ENCODE data around the gene ORM2. TPM values are rescaled to one million over a fixed set of nuclear protein-coding genes. Genes with fewer than 3 reads are reported as not detected.
A peak's percentile ranks its signal among the peaks of the same experiment; 100 is the strongest.
"Not testable (repeated sequence)": the region's sequence is repeated elsewhere in the genome, so short reads cannot be mapped to it uniquely, and the experiment has no call there.

ORM2 gene
- total RNA-seq, 1 experiment from 2014 or later = 1.2 TPM

DNA sequence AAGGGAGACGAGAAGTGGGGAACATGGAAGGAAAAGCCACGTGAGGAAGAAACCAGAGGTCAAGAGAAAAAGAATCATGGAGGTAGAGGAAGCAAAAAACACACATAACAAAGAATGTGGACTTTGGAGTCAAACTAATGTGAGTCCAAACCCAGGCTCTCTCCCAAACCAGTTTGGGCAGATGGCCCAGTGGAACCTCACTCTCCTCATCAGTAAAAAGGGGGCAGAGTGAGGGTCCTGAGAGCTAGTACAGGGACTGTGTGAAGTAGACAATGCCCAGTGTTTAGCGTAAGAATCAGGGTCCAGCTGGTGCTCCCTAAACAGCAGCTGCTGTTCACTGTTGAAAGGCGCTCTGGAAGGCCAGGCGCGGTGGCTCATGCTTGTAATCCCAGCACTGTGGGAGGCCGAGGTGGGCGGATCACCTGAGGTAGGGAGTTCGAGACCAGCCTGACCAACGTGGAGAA lies 1.3 kb upstream of the ORM2 start:
- not testable (repeated sequence) for H3K36me3 ChIP-seq (replicated peaks; ENCODE audit: control insufficient read depth, insufficient read depth, low read length); H3K27me3 ChIP-seq (ENCODE audit: control insufficient read depth, insufficient read depth, low read length); H3K4me3 ChIP-seq (ENCODE audit: insufficient read depth, low read depth, low read length); DNase-seq

DNA sequence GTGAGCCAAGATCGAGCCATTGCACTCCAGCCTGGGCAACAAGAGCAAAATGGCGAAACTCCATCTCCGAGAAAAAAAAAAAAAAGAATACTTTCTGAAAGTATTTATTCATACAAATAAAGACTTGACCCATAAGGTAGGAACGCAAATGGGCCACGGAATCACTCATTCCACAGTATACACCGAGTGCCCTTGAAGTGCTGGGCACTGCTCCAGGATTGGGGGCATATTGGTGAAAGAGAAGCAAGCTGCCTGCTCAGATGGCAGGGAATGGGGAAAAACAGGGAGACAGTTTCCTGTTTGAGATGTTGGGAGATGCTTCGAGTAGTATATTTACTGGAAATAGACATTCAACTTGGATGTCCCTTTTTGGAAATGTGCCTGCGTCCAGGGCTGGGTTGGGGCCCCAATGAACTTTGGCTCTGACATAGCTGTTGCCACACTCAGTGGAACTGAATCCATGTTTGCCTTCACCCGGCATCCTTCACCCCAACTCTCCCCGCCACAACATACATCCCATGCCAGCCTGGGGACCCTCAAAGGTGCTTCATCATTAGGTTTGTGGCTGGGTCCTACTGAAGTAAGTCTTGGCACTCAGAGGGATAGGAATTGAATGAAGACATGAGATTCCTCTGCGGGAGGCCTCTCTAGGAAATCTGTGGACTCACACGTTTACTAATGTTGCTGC lies 588 bp upstream of the ORM2 start:
- H3K36me3 ChIP-seq (replicated peaks; ENCODE audit: control insufficient read depth, insufficient read depth, low read length); DNase-seq; H3K27me3 ChIP-seq (ENCODE audit: control insufficient read depth, insufficient read depth, low read length); H3K4me3 ChIP-seq (ENCODE audit: insufficient read depth, low read depth, low read length): not testable (repeated sequence)

DNA sequence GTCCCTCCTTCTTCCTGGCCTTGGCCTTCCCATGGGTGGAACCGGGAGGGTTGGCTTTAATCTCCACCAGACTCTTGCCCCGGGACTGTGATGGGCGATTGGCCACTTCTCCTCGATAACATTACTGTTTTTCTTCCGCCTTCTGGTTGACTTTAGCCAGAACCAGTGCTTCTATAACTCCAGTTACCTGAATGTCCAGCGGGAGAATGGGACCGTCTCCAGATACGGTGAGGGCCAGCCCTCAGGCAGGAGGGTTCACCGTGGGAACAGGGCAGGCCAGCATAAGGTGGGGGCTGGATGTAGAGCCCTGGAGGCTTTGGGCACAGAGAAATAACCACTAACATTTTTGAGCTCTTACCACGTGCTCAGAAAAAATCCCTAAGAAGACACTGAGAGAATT lies 967 bp downstream of the ORM2 start:
- H3K27me3 ChIP-seq (ENCODE audit: control insufficient read depth, insufficient read depth, low read length) = no peaks in the 10 kb centered on the region
- H3K4me3 ChIP-seq (ENCODE audit: insufficient read depth, low read depth, low read length) = no peak overlapping the region
- no peak for DNase-seq
- H3K36me3 ChIP-seq (replicated peaks; ENCODE audit: control insufficient read depth, insufficient read depth, low read length) = no peaks in the 10 kb centered on the region

DNA sequence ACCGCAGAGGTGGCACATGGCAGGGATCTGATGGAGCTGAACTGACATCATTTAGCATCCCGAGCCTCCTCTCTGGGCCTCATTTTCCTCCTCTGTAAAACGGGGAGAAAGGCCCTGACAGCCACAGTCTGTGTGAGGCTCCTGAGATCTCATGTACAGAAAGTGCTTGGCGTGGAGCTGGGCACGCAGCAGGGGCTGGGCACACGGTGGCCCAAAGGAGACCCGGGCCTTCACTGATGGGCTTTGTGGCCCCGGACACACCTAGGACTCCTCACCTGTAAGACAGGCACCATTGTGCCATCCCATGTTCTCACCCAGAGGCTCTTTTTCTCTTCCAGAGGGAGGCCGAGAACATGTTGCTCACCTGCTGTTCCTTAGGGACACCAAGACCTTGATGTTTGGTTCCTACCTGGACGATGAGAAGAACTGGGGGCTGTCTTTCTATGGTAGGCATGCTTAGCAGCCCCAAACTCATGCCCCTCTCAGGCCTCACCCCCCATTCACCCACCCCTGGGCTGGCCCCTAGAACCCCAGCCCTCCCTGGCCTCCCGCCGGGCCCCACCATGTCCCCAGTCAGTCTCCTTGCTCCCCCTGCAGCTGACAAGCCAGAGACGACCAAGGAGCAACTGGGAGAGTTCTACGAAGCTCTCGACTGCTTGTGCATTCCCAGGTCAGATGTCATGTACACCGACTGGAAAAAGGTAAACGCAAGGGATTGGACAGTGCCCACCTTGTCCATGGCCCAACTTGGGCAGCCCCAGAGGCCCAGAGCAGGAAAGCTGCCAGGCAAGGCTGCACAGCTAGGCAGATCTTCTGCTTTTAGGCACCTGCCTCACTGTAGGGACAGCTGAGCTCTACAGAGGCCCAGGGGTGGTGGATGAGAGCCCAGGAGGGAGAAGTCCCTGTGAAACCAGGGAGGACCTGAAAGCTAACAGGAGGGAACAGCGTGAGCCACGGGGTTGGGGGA lies 1.8 kb downstream of the ORM2 start:
- not testable (repeated sequence) for H3K4me3 ChIP-seq (ENCODE audit: insufficient read depth, low read depth, low read length); H3K27me3 ChIP-seq (ENCODE audit: control insufficient read depth, insufficient read depth, low read length); DNase-seq; H3K36me3 ChIP-seq (replicated peaks; ENCODE audit: control insufficient read depth, insufficient read depth, low read length)

DNA sequence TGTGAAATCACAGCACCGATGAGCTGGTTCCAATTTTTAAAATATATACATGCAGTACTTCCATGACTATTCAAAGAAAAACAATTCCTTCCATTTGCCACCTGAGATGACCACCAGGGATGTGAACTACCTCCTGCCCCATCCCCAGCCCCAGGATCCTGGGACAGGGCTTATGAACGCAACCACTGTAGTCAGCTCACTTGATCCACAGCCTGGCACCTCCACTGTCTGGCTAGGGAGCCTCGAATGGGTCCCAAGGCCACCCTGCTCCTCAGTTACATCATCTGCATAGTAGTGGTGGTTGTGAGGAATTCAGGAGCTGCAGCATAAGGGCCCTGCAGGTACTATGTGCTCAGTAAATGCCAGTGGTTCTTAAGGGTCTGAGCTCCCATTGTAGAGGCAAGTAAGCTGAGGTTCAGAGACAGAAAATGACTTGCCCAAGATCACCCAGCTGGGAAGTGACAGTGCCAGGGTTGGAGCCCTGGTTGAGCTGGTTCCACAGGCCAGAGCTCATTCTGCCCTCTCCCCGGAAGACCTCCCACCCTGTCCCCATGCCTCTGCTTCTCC lies 2.9 kb downstream of the ORM2 start:
- DNase-seq = not testable (repeated sequence)

DNA sequence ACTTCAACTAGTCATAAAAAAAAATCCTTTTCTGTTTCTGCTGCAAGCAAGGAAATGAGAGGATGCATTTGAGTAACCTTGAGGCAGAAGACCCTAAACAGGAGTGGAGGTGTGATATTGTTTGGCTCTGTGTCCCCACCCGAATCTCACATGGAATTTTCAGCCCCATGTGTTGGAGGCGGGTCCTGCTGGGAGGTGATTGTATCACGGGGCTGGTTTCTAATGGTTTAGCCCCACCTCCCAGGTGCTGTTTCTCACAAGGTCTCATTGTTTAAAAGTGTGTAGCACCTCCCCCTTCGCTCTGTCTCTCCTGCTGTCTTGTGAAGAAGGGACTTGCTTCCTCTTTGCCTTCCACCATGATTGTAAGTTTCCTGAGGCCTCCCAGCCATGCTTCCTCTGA lies 4.0 kb downstream of the ORM2 start:
- DNase-seq; H3K27me3 ChIP-seq (ENCODE audit: control insufficient read depth, insufficient read depth, low read length); H3K36me3 ChIP-seq (replicated peaks; ENCODE audit: control insufficient read depth, insufficient read depth, low read length); H3K4me3 ChIP-seq (ENCODE audit: insufficient read depth, low read depth, low read length): not testable (repeated sequence)

More for the DNA sequence above, 2.9 kb downstream of the ORM2 start:
- not testable (repeated sequence) for H3K27me3 ChIP-seq (ENCODE audit: control insufficient read depth, insufficient read depth, low read length); H3K36me3 ChIP-seq (replicated peaks; ENCODE audit: control insufficient read depth, insufficient read depth, low read length); H3K4me3 ChIP-seq (ENCODE audit: insufficient read depth, low read depth, low read length)

DNA sequence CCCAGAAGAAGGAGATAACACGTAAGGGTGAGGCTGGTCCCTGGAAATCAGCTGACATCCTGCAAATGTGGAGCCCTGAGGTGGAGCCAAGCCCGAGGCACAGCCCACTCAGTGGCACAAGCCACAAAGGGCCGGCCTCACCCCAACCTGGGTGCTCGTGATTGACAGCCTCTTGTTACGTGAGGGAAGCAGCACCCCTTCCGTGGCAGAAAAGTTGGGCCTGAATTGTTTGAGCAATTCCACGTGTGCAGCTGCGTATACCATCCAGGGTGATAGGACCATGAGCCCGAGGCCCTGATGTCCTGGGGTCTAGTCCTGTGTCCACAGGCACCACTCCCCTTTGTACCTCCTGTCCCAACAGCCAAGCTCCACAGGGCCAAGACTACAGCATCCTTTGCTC lies 4.8 kb downstream of the ORM2 start:
- Histone ChIP-seq H3K27me3 (ENCODE audit: control insufficient read depth, insufficient read depth, low read length) (no peaks in the 10 kb centered on the region), H3K4me3 (ENCODE audit: insufficient read depth, low read depth, low read length) (no peak overlapping the region), H3K36me3 (replicated peaks; ENCODE audit: control insufficient read depth, insufficient read depth, low read length) (peaks cover 11% of the 10 kb centered on the region)
- DNase-seq = no peak

DNA sequence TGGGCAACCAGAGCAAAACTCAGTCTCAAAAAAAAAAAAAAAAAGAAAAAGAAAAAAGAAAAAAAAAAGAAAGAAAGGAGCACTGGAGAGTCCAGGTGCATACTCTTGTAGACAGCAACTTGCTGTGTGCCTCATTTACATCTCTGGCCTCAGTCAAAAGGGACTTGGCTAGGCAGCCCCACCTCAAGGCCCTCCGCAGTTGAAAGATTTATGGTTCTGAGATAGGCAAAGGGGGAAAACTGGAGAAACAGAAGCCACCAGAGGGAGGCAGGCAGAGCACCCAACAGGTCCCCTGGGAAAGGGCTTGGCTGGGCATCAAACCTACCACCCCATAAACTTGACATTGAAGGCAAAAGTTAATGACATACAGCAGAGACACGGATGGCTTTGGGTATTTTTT lies 6.1 kb downstream of the ORM2 start:
- Histone ChIP-seq H3K4me3 (ENCODE audit: insufficient read depth, low read depth, low read length) (no peak overlapping the region), H3K36me3 (replicated peaks; ENCODE audit: control insufficient read depth, insufficient read depth, low read length) (peaks cover 14% of the 10 kb centered on the region), H3K27me3 (ENCODE audit: control insufficient read depth, insufficient read depth, low read length) (no peaks in the 10 kb centered on the region)
- DNase-seq = no peak

DNA sequence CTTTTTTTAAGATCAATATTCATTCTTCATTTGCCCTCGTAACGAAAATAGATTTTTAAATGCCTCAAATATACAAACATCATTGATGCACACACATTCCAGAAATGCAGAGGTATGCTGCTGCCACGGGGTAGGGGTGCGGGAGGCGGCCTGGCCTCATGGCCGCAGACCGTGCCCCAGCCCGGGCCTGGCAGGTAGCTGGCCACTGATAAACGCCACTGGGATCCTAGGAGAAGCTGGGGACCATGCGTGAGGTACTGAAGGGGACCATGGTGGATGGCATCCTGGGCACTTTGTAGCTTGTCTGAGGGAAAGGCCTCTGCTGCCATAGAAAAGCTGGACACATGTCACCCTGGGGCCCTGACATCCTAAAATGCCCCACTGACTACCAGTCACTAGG lies 6.5 kb downstream of the ORM2 start:
- H3K27me3 ChIP-seq (ENCODE audit: control insufficient read depth, insufficient read depth, low read length) = no peaks in the 10 kb centered on the region
- H3K36me3 ChIP-seq (replicated peaks; ENCODE audit: control insufficient read depth, insufficient read depth, low read length) = peaks cover 15% of the 10 kb centered on the region
- no peak for DNase-seq
- H3K4me3 ChIP-seq (ENCODE audit: insufficient read depth, low read depth, low read length) = no peak overlapping the region

DNA sequence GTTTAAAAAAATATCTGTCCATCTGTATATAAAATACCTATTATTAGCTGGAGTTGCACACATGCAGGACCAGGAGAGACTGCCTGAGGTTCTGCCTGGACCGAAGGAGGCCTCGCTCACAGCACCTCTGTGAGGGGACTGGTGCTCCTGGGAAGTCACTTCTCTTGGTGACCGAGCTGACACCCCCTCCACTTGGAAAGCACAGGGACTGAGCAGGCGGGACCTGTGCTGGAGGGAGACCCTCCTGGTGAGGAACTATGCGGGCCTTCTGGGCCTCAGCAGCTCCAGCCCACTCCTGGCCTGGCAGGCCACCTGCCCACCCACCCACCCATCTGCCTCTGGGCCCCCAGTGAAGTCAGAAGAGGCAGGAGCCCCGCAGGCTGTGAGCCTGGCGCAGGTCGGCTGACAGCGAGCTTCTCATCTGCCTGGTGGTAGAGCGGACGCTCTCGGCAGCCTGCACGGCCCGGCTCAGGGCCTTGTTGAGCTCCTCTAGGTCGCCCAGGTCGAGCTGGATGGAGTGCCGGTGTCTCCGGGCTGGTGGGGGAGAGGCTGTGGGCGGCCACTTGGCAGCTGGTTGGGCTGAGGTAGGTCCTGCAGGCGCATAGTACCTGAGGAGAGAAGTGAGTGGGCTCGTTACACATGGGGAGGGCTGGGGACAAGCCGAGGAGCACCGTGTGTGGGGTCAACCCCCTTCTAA lies 7.2 kb downstream of the ORM2 start:
- H3K4me3 ChIP-seq (ENCODE audit: insufficient read depth, low read depth, low read length) = no peak overlapping the region
- no peak for DNase-seq
- H3K27me3 ChIP-seq (ENCODE audit: control insufficient read depth, insufficient read depth, low read length) = no peaks in the 10 kb centered on the region
- H3K36me3 ChIP-seq (replicated peaks; ENCODE audit: control insufficient read depth, insufficient read depth, low read length) = peaks cover 18% of the 10 kb centered on the region

DNA sequence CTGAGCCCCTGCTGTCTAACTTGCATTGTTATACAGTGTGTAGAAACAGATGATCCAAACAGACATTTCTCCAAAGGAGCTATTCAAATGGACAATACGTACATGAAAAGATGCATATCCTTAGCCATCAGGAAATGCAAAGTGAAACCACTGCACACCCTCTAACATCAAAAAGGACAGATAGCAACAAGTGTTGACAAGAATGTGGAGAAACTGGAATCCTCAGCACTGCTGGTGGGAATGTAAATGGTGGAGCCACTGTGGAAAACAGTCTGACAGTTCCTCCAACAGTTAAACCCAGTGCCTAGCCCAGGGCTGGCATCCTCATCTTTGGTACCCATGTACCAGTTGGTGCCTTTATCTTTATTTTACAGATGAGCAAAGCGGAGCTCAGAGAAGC lies 8.5 kb downstream of the ORM2 start:
- H3K36me3 ChIP-seq (replicated peaks; ENCODE audit: control insufficient read depth, insufficient read depth, low read length) = peaks cover 19% of the 10 kb centered on the region
- H3K27me3 ChIP-seq (ENCODE audit: control insufficient read depth, insufficient read depth, low read length) = no peaks in the 10 kb centered on the region
- no peak overlapping the region for H3K4me3 ChIP-seq (ENCODE audit: insufficient read depth, low read depth, low read length)
- no peak for DNase-seq

DNA sequence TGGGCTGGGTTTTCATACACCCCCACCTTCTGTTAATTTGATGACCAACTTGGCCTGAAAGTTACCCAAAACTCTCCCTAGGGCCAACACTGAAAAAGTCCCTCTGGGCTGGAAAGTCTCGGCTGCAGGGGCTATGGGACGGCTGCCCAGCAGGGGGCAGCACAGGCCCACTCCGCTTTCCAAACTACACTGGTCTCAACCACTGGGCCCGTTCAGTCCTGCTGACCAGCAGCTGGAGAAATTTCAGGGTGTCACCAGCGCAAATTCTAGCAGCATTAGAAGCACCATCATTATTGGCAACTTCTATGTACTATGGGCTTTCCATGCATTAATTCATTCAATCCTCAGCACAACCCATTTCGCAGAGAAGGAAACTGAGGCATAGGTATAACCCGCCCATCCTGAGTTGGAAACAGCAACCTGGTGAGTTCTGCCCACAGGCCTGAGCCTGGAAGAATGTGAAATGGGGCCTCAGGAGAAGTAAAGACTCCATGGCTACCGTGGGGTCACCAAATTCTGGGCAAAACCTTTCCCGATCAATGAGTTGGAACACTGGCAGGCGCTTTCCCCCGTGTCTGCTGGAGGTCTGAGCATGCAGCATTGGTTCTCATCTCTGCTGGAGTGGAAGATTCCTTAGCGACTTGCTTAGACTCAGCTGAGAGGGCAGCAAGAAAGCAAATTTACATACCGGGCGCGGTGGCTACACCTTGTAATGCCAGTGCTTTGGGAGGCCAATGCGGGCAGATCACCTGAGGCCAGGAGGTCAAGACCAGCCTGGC lies 9.7 kb downstream of the ORM2 start:
- peaks cover 24% of the 10 kb centered on the region for H3K36me3 ChIP-seq (replicated peaks; ENCODE audit: control insufficient read depth, insufficient read depth, low read length)
- peak; percentile 94 for DNase-seq

DNA sequence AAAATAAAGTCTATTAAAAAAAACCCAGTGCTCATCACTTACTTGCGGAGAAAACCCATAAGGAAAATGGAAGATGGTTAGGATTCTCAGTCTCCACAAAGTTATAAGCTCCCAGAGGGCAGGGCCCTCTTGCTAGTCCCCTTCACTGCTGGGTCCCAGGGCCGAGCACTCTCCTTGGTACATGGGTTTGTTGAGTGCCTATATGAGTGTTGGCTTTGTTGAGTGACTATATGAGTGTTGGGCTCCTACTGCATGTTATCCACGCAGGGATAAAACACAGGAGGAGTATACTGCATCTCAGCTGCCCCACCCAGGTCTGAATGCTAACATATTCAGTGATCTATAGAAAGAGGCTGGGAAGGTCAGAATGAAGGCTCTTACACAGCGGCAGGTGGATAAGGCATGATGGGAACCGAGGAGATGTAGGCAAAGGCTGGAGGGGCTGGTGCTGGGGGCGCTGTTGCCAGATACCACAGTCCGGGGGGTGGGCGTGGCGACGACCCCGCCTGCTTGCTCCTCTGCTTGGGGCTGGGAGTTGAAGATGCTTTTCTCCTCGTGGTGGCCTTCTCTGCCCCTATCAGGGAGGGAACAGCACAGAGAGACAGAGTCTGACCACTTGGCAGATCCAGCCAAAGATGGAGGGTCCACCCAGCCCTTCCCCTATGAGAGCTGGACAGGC lies 11.6 kb downstream of the ORM2 start:
- H3K4me3 ChIP-seq (ENCODE audit: insufficient read depth, low read depth, low read length) = no peak overlapping the region
- peaks cover 33% of the 10 kb centered on the region for H3K36me3 ChIP-seq (replicated peaks; ENCODE audit: control insufficient read depth, insufficient read depth, low read length)
- H3K27me3 ChIP-seq (ENCODE audit: control insufficient read depth, insufficient read depth, low read length) = no peaks in the 10 kb centered on the region
- no peak for DNase-seq

More for the DNA sequence above, 9.7 kb downstream of the ORM2 start:
- Histone ChIP-seq H3K27me3 (ENCODE audit: control insufficient read depth, insufficient read depth, low read length) (no peaks in the 10 kb centered on the region), H3K4me3 (ENCODE audit: insufficient read depth, low read depth, low read length) (no peak overlapping the region)
